Loucy (cell line): ENCODE data around the gene LTF.

Experiments used
- H2AFZ ChIP-seq: fragments of 200-600 bp; sonication (generic); 2 replicates; pipeline ENCODE4 v1.6.0; 2016; ENCODE audit warnings: antibody characterized with exemption, mild to moderate bottlenecking, low read length, moderate library complexity
- H3F3A ChIP-seq: fragments of 200-600 bp; 2 replicates; pipeline ENCODE4 v1.6.0; 2016; ENCODE audit warnings: antibody characterized with exemption, low read depth, mild to moderate bottlenecking
- H3K27me3 ChIP-seq: fragments of 200-600 bp; sonication (generic); 2 replicates; pipeline ENCODE4 v1.6.1; 2014; ENCODE audit warnings: low read length, mild to moderate bottlenecking; ENCODE audit not compliant: insufficient read depth, poor library complexity, severe bottlenecking
- H3K36me3 ChIP-seq: fragments of 200-600 bp; sonication (generic); 2 replicates; pipeline ENCODE4 v1.6.1; 2016; ENCODE audit warnings: low read length; ENCODE audit not compliant: insufficient read depth
- H3K4me1 ChIP-seq: fragments of 200-600 bp; sonication (generic); 2 replicates; pipeline ENCODE4 v1.5.1; 2014; ENCODE audit warnings: low read length, mild to moderate bottlenecking; ENCODE audit not compliant: insufficient read depth, poor library complexity, severe bottlenecking
- H3K4me2 ChIP-seq: fragments of 200-600 bp; sonication (generic); 2 replicates; pipeline ENCODE4 v1.6.0; 2014; ENCODE audit warnings: antibody characterized with exemption, low read length, low read depth, mild to moderate bottlenecking; ENCODE audit not compliant: poor library complexity, severe bottlenecking
- H3K4me3 ChIP-seq: fragments of 200-600 bp; sonication (generic); 2 replicates; pipeline ENCODE4 v1.5.1; 2014; ENCODE audit warnings: low read length, mild to moderate bottlenecking, mixed read lengths; ENCODE audit not compliant: poor library complexity, severe bottlenecking
- H3K79me2 ChIP-seq: fragments of 200-600 bp; sonication (generic); 2 replicates; pipeline ENCODE4 v1.6.1; 2014; ENCODE audit warnings: low read length; ENCODE audit not compliant: insufficient read depth
- H3K9ac ChIP-seq: fragments of 200-600 bp; sonication (generic); 2 replicates; pipeline ENCODE4 v1.6.0; 2014; ENCODE audit warnings: mild to moderate bottlenecking, low read depth, low read length, moderate library complexity; ENCODE audit not compliant: poor library complexity, severe bottlenecking
- H3K9me2 ChIP-seq: fragments of 200-600 bp; sonication (generic); replicated peaks from 2 replicates; pipeline ENCODE4 v1.6.1; 2016; ENCODE audit warnings: low read depth, low read length, mixed read lengths
- H3K9me3 ChIP-seq: fragments of 200-600 bp; sonication (generic); 2 replicates; pipeline ENCODE4 v1.6.1; 2014; ENCODE audit warnings: mild to moderate bottlenecking, antibody characterized with exemption, low read length, low read depth; ENCODE audit not compliant: insufficient read depth
- H4K20me1 ChIP-seq: fragments of 200-600 bp; sonication (generic); 2 replicates; pipeline ENCODE4 v1.6.0; 2014; ENCODE audit warnings: antibody characterized with exemption, low read length, mild to moderate bottlenecking; ENCODE audit not compliant: insufficient read depth, poor library complexity, severe bottlenecking
- CTCF ChIP-seq: fragments of 200-600 bp; sonication (generic); conservative IDR thresholded peaks from 2 replicates; pipeline ENCODE4 v1.5.1; 2014; ENCODE audit warnings: mild to moderate bottlenecking, antibody characterized with exemption, low read length
- EZH2phosphoT487 ChIP-seq: fragments of 200-600 bp; IDR thresholded peaks from 2 replicates; pipeline ENCODE4 v1.6.1; 2018; ENCODE audit warnings: antibody characterized with exemption, mild to moderate bottlenecking, moderate library complexity, borderline replicate concordance

Gene LTF

GRCh38 chr3:46412786-46413298 lies 51.9 kb downstream of the LTF start:
- H3K4me1 ChIP-seq, result peaks cover 23% of the 10 kb centered on the region
- no peak overlapping the region for H3K4me2 ChIP-seq
- no peak overlapping the region for H3K4me3 ChIP-seq

GRCh38 chr3:46411271-46411670 lies 53.4 kb downstream of the LTF start:
- no peak overlapping the region for H3K4me2 ChIP-seq
- no peaks in the 10 kb centered on the region for H3K9me3 ChIP-seq
- H3K4me3 ChIP-seq, result no peak overlapping the region
- no peaks in the 10 kb centered on the region for H3K36me3 ChIP-seq
- no peak overlapping the region for H3K9ac ChIP-seq
- H3F3A ChIP-seq, result no peaks in the 10 kb centered on the region
- H3K27me3 ChIP-seq, result no peaks in the 10 kb centered on the region
- TF ChIP-seq EZH2phosphoT487 (no peak), CTCF (no peak)
- peaks cover 16% of the 10 kb centered on the region for H3K4me1 ChIP-seq
- no peak overlapping the region for H2AFZ ChIP-seq
- H3K9me2 ChIP-seq, result no peaks in the 10 kb centered on the region
- H3K79me2 ChIP-seq, result no peaks in the 10 kb centered on the region
- no peaks in the 10 kb centered on the region for H4K20me1 ChIP-seq

More at GRCh38 chr3:46412786-46413298, 51.9 kb downstream of the LTF start:
- Histone ChIP-seq H2AFZ (no peak overlapping the region), H3K27me3 (no peaks in the 10 kb centered on the region), H3K9ac (no peak overlapping the region), H3K9me3 (no peaks in the 10 kb centered on the region), H3K9me2 (no peaks in the 10 kb centered on the region), H3K79me2 (no peaks in the 10 kb centered on the region), H4K20me1 (no peaks in the 10 kb centered on the region), H3K36me3 (no peaks in the 10 kb centered on the region), H3F3A (no peaks in the 10 kb centered on the region)
- TF ChIP-seq EZH2phosphoT487 (no peak), CTCF (no peak)

- Histone ChIP-seq H4K20me1 (no peaks in the 10 kb centered on the region), H3K4me3 (no peak overlapping the region), H3K79me2 (no peaks in the 10 kb centered on the region), H3K4me1 (peaks cover 13% of the 10 kb centered on the region), H3K9me3 (no peaks in the 10 kb centered on the region), H3K27me3 (no peaks in the 10 kb centered on the region), H3K4me2 (no peak overlapping the region), H3F3A (no peaks in the 10 kb centered on the region), H3K9ac (no peak overlapping the region), H2AFZ (no peak overlapping the region), H3K36me3 (no peaks in the 10 kb centered on the region), H3K9me2 (no peaks in the 10 kb centered on the region)
- TF ChIP-seq CTCF (no peak), EZH2phosphoT487 (no peak)
Measured at GRCh38 chr3:46410669-46411068, 54.0 kb downstream of the LTF start.
